Neutrophil (primary cell): Measurements from ENCODE around the gene GYPC.
"Not testable (repeated sequence)": the region's sequence is repeated elsewhere in the genome, so short reads cannot be mapped to it uniquely, and the experiment has no call there.

Experiments
- H3K27ac ChIP-seq: fragments of 200-600 bp; sonication (generic); 2 replicates; pipeline ENCODE4 v1.5.1; 2016; ENCODE audit warnings: mild to moderate bottlenecking, moderate library complexity
- H3K27me3 ChIP-seq: fragments of 200-600 bp; sonication (generic); 2 replicates; pipeline ENCODE4 v1.6.0; 2016; ENCODE audit warnings: mild to moderate bottlenecking
- H3K36me3 ChIP-seq: fragments of 200-600 bp; sonication (generic); 2 replicates; pipeline ENCODE4 v1.5.1; 2017
- H3K4me1 ChIP-seq, 2 experiments: fragments of 200-600 bp in 1 of 2; sonication (generic) in 1 of 2; 1 replicate in 1 of 2; 2 replicates in 1 of 2; pipeline versions ENCODE4 v1.5.1 to v1.6.1; 2013 to 2016; ENCODE audit warnings: low read depth in 1 of 2, low read length in 1 of 2, mild to moderate bottlenecking in 1 of 2, moderate library complexity in 1 of 2; ENCODE audit not compliant: control insufficient read depth in 1 of 2, insufficient read depth in 1 of 2
- H3K4me3 ChIP-seq, 2 experiments: fragments of 200-600 bp in 1 of 2; sonication (generic) in 1 of 2; 1 replicate in 1 of 2; 2 replicates in 1 of 2; pipeline ENCODE4 v1.5.1; 2013 to 2016; ENCODE audit warnings: low read depth in 1 of 2, low read length in 1 of 2, mild to moderate bottlenecking in 1 of 2, moderate library complexity in 1 of 2
- H3K9me3 ChIP-seq: fragments of 200-600 bp; sonication (generic); 2 replicates; pipeline ENCODE4 v1.5.1; 2016
- TF ChIP-seq, protein P1 (sequence below): fragments of 200-600 bp; sonication (generic); IDR thresholded peaks from 2 replicates; pipeline ENCODE4 v1.5.1; 2016; ENCODE audit warnings: antibody characterized with exemption

GYPC gene

DNA sequence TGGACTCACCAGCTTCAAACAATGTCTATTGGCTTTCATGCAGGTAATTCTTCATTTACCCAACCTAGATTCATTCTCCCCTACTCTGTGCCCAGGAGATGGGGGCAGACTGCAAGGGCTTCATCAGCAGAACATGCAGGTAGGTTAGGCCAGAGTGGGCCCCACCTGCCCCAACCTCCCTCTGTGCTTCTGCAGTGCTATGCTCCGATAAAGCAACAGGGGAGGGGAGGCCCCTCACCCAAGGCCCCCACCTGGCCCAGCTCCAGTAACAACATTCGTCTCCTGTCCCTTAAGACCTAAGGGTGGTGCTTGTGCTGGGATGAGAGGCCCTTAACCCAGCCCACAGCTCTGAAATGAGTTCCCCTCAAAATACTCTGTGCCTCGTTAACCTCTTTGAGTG is 16.7 kb upstream of the GYPC start:
- Histone ChIP-seq H3K27me3 (no peaks in the 10 kb centered on the region), H3K9me3 (no peaks in the 10 kb centered on the region), H3K4me3 (no peak overlapping the region), H3K27ac (no peak overlapping the region), H3K36me3 (no peaks in the 10 kb centered on the region), H3K4me1 (peaks cover 5 to 8% of the 10 kb centered on the region in 2 experiments)
- TF ChIP-seq, protein P1, sequence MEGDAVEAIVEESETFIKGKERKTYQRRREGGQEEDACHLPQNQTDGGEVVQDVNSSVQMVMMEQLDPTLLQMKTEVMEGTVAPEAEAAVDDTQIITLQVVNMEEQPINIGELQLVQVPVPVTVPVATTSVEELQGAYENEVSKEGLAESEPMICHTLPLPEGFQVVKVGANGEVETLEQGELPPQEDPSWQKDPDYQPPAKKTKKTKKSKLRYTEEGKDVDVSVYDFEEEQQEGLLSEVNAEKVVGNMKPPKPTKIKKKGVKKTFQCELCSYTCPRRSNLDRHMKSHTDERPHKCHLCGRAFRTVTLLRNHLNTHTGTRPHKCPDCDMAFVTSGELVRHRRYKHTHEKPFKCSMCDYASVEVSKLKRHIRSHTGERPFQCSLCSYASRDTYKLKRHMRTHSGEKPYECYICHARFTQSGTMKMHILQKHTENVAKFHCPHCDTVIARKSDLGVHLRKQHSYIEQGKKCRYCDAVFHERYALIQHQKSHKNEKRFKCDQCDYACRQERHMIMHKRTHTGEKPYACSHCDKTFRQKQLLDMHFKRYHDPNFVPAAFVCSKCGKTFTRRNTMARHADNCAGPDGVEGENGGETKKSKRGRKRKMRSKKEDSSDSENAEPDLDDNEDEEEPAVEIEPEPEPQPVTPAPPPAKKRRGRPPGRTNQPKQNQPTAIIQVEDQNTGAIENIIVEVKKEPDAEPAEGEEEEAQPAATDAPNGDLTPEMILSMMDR: no peak

GRCh38 chr2:126641294-126641693 is 14.7 kb upstream of the GYPC start:
- H3K27me3 ChIP-seq, H3K27ac ChIP-seq, H3K9me3 ChIP-seq, H3K36me3 ChIP-seq, H3K4me3 ChIP-seq: not testable (repeated sequence)
- peaks cover 11 to 13% of the 10 kb centered on the region in 2 experiments for H3K4me1 ChIP-seq

DNA sequence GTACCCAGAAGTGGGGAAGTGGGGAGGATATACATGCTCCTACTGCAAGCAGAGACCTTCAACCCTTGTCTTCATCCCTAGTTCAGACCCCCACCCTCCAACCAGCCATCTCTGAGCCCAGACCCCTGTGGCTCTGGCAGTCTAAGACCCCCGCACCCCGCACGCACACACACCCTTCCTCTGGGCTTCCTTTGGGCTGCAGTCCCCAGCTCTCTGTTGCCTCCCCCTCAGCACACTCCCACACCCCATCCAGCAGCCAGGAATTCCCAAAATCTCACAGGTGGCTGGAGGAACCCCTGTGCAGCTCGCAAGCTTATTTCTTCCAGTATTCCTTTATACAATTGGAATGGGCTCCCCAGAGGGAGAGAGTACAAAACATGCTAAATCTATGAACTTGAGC is 13.9 kb upstream of the GYPC start:
- Histone ChIP-seq H3K27me3 (no peaks in the 10 kb centered on the region), H3K27ac (no peak overlapping the region), H3K36me3 (no peaks in the 10 kb centered on the region), H3K9me3 (no peaks in the 10 kb centered on the region), H3K4me3 (no peak overlapping the region), H3K4me1 (peaks cover 11 to 13% of the 10 kb centered on the region in 2 experiments)
- TF ChIP-seq, protein P1: no peak

- Histone ChIP-seq H3K27me3 (no peaks in the 10 kb centered on the region), H3K36me3 (no peaks in the 10 kb centered on the region), H3K4me3 (no peak overlapping the region), H3K27ac (peak overlapping the region; percentile 69), H3K4me1 (peaks cover 11 to 13% of the 10 kb centered on the region in 2 experiments), H3K9me3 (no peaks in the 10 kb centered on the region)
- TF ChIP-seq, protein P1: no peak
These were observed 12.5 kb upstream of the GYPC start for GRCh38 chr2:126643431-126643830.

GRCh38 chr2:126643972-126644371 is 12.0 kb upstream of the GYPC start:
- no peak overlapping the region for H3K4me3 ChIP-seq
- no peaks in the 10 kb centered on the region for H3K9me3 ChIP-seq
- H3K4me1 ChIP-seq: peaks cover 11 to 13% of the 10 kb centered on the region in 2 experiments
- no peaks in the 10 kb centered on the region for H3K27me3 ChIP-seq
- H3K36me3 ChIP-seq: no peaks in the 10 kb centered on the region
- H3K27ac ChIP-seq: peak overlapping the region; percentile 69
- TF ChIP-seq, protein P1: no peak

DNA sequence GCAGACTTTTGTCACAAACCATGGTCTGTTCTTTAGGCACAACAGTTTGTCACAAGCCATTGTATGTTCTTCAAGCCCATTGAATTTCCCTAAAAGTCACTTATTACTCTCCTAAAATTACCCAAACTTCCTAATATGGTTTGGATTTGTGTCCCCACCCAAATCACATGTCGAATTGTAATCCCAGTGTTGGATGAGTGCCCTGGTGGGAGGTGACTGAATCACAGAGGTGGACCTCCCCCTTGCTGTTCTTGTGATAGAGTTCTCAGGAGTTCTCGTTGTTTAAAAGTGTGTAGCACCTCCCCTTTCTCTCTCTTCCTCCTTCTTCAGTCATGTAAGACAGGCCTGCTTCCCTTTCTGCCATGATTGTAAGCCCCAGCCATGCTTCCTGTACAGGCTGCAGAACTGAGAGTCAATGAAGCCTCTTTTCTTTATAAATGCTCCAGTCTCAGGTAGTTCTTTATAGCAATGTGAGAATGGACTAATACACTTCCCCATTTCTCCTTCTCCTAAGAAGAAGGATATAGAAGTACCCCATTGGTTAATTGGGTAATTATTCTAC is 11.2 kb upstream of the GYPC start:
- TF ChIP-seq, protein P1: no peak
- Histone ChIP-seq H3K9me3 (no peaks in the 10 kb centered on the region), H3K36me3 (no peaks in the 10 kb centered on the region), H3K4me1 (peaks cover 11 to 13% of the 10 kb centered on the region in 2 experiments), H3K4me3 (no peak overlapping the region), H3K27me3 (no peaks in the 10 kb centered on the region), H3K27ac (peak overlapping the region; percentile 69)
